Endothelial cell of umbilical vein (primary cell): ENCODE data around the gene RFPL1. TPM values are rescaled to one million over a fixed set of nuclear protein-coding genes. Genes with fewer than 3 reads are reported as not detected.

ENCODE experiments used
- BruUV-seq: library from RNA; stranded (reverse); fragments of 400-500 nt; replicated peaks from 2 replicates; lab custom pipeline; 2021; lab: Mats Ljungman, UMichigan
- CTCF ChIA-PET: fragments of 300-600, 350-600 bp; sonication (Branson Sonifier 250); formaldehyde crosslinking; loops from one replicate; lab custom pipeline; 2021; ENCODE audit warnings: antibody characterized with exemption, inconsistent platforms; lab: Charles Lee
- POLR2A ChIA-PET: fragments of 300-600, 350-600 bp; sonication (Branson Sonifier 250); formaldehyde crosslinking; loops from one replicate; lab custom pipeline; 2021; ENCODE audit warnings: antibody characterized with exemption, inconsistent platforms; lab: Charles Lee
- DNase-seq: peaks from one replicate; pipeline ENCODE4 v3.0.0-alpha.2; 2011; ENCODE audit warnings: low read depth, low spot score
- FAIRE-seq: peaks from 2 replicates; lab custom pipeline; 2011; peaks lifted over from hg19 to GRCh38; lab: Jason Lieb, UNC
- H2AFZ ChIP-seq: 2 replicates; pipeline ENCODE4 v1.6.0; 2012; ENCODE audit warnings: low read depth, low read length, control low read depth, inconsistent platforms
- H3K27ac ChIP-seq: 2 replicates; pipeline ENCODE4 v1.5.1; 2011; ENCODE audit warnings: low read depth, mild to moderate bottlenecking, control low read depth, low read length, moderate library complexity; ENCODE audit not compliant: insufficient read depth
- H3K27me3 ChIP-seq, 2 experiments: 2 replicates each; pipeline versions ENCODE4 v1.6.0 to v1.6.1; 2011; ENCODE audit warnings: low read length in 2 of 2, mixed read lengths in 1 of 2; ENCODE audit not compliant: control insufficient read depth in 2 of 2, insufficient read depth in 2 of 2
- H3K36me3 ChIP-seq, 2 experiments: 2 replicates in 1 of 2; 3 replicates in 1 of 2; pipeline ENCODE4 v1.5.1; 2011; ENCODE audit warnings: low read length in 2 of 2, mild to moderate bottlenecking in 1 of 2, moderate library complexity in 1 of 2; ENCODE audit not compliant: control insufficient read depth in 2 of 2, insufficient read depth in 2 of 2; ENCODE audit errors: extremely low read depth in 1 of 2
- H3K4me1 ChIP-seq: 3 replicates; pipeline ENCODE4 v1.5.1; 2011; ENCODE audit warnings: mild to moderate bottlenecking, low read length; ENCODE audit not compliant: control insufficient read depth, insufficient read depth; ENCODE audit errors: extremely low read depth
- H3K4me2 ChIP-seq: 2 replicates; pipeline ENCODE4 v1.6.1; 2011; ENCODE audit warnings: low read length, control low read depth, mixed read lengths; ENCODE audit not compliant: insufficient read depth
- H3K4me3 ChIP-seq, 3 experiments: fragments of 200-600 bp in 1 of 3; sonication (generic), shearing (Covaris generic) in 1 of 3; replicated peaks in 1 of 3; 2 replicates each; pipeline ENCODE4 v1.5.1; 2011 to 2016; ENCODE audit warnings: control low read depth in 3 of 3, low read length in 3 of 3, mild to moderate bottlenecking in 2 of 3, inconsistent platforms in 1 of 3, low read depth in 1 of 3, moderate library complexity in 1 of 3; ENCODE audit not compliant: insufficient read depth in 1 of 3
- H3K79me2 ChIP-seq: 2 replicates; pipeline ENCODE4 v1.6.0; 2012; ENCODE audit warnings: low read length, inconsistent platforms; ENCODE audit not compliant: control insufficient read depth, insufficient read depth
- H3K9ac ChIP-seq: replicated peaks from 2 replicates; pipeline ENCODE3; 2011; ENCODE audit warnings: low read length, control low read depth; ENCODE audit not compliant: insufficient read depth; ENCODE audit errors: extremely low read depth
- H3K9me1 ChIP-seq: replicated peaks from 3 replicates; pipeline ENCODE4 v1.6.0; 2011; ENCODE audit warnings: mild to moderate bottlenecking, low read length; ENCODE audit not compliant: control insufficient read depth, insufficient read depth; ENCODE audit errors: extremely low read depth
- H3K9me3 ChIP-seq: replicated peaks from 2 replicates; pipeline ENCODE4 v1.5.1; 2012; ENCODE audit warnings: low read length, inconsistent platforms; ENCODE audit not compliant: control insufficient read depth, insufficient read depth
- H4K20me1 ChIP-seq: replicated peaks from 2 replicates; pipeline ENCODE3; 2011; ENCODE audit warnings: mild to moderate bottlenecking, low read length; ENCODE audit not compliant: control insufficient read depth, insufficient read depth; ENCODE audit errors: extremely low read depth
- CTCF ChIP-seq, 2 donors: IDR thresholded peaks; 1 replicate in 1 of 2; 2 replicates in 1 of 2; pipeline ENCODE4 v1.5.1; 2011; ENCODE audit warnings: low read length in 2 of 2, mild to moderate bottlenecking in 2 of 2, moderate library complexity in 2 of 2, control low read depth in 1 of 2, inconsistent platforms in 1 of 2, low read depth in 1 of 2; ENCODE audit not compliant: insufficient read depth in 1 of 2; ENCODE audit errors: extremely low read depth in 1 of 2
- EZH2 ChIP-seq: IDR thresholded peaks from 2 replicates; pipeline ENCODE4 v1.6.1; 2012; ENCODE audit warnings: borderline replicate concordance, low read depth, mild to moderate bottlenecking, moderate library complexity, low read length, inconsistent platforms; ENCODE audit not compliant: severe bottlenecking
- FOS ChIP-seq: IDR thresholded peaks from 2 replicates; pipeline ENCODE4 v1.6.1; 2011; ENCODE audit warnings: mild to moderate bottlenecking, low read length, moderate library complexity, borderline replicate concordance; ENCODE audit not compliant: insufficient read depth
- GATA2 ChIP-seq: IDR thresholded peaks from 2 replicates; pipeline ENCODE4 v1.7.0; 2011; ENCODE audit warnings: low read depth, mild to moderate bottlenecking, moderate library complexity, mixed read lengths, low read length; ENCODE audit not compliant: insufficient read length, insufficient read depth
- JUN ChIP-seq: IDR thresholded peaks from 2 replicates; pipeline ENCODE4 v1.6.1; 2011; ENCODE audit warnings: borderline replicate concordance, low read depth; ENCODE audit not compliant: insufficient read length, insufficient read depth
- MAX ChIP-seq: IDR thresholded peaks from 2 replicates; pipeline ENCODE4 v1.6.1; 2011; ENCODE audit not compliant: insufficient read depth, insufficient read length
- MYC ChIP-seq: IDR thresholded peaks from one replicate; pipeline ENCODE4 v1.6.1; 2011; ENCODE audit warnings: mild to moderate bottlenecking, low read depth, low read length
- POLR2A ChIP-seq: IDR thresholded peaks from 2 replicates; pipeline ENCODE4 v1.6.1; 2012; ENCODE audit warnings: low read depth, mild to moderate bottlenecking, control low read depth, low read length
- POLR2AphosphoS5 ChIP-seq: IDR thresholded peaks from 2 replicates; pipeline ENCODE4 v1.6.1; 2012; ENCODE audit warnings: low read depth, mild to moderate bottlenecking, control low read depth, low read length, moderate library complexity; ENCODE audit not compliant: insufficient read depth
- dilution Hi-C: fragments of 300-500 bp; cut with MboI; formaldehyde crosslinking; loops from one replicate; pipeline ENCODE4 v1.15.0; 2019; ENCODE audit warnings: low sequenced_read_pairs; ENCODE audit not compliant: extremely low pct_ligation_motif_present
- intact Hi-C: fragments of 100-400 bp; cut with micrococcal nuclease; formaldehyde crosslinking; loops from one replicate; pipeline ENCODE4 v1.10.0; 2022
- polyA plus RNA-seq, 4 experiments: library from polyadenylated mRNA; depleted of rRNA in 3 of 4; stranded (reverse) in 3 of 4; unstranded in 1 of 4; fragments of >200 nt; gene quantifications; 2 replicates each; pipeline versions ENCODE4 v1.2.1 to v1.2.3, GENCODE V29; 2011 to 2012; ENCODE audit warnings: missing spikeins in 1 of 4
- total RNA-seq: library from RNA; stranded (reverse); gene quantifications from 2 replicates; pipeline ENCODE4 v1.2.3, GENCODE V29; 2021

The RFPL1 gene
- total and polyA plus RNA-seq, 2 donors (not counting 3 experiments of a cell fraction or from before 2014, with no cell fraction given): not detected

- Histone ChIP-seq H3K4me2 (no peak overlapping the region), H3K4me3 (no peak overlapping the region), H3K27me3 (no peaks in the 10 kb centered on the region), H3K9me3 (no peaks in the 10 kb centered on the region), H3K36me3 (no peaks in the 10 kb centered on the region), H3K9me1 (no peaks in the 10 kb centered on the region), H3K4me1 (no peaks in the 10 kb centered on the region), H3K79me2 (no peaks in the 10 kb centered on the region), H2AFZ (no peak overlapping the region), H3K9ac (no peak overlapping the region), H4K20me1 (no peaks in the 10 kb centered on the region), H3K27ac (no peak overlapping the region)
- BruUV-seq: no TSS peak
- ChIA-PET POLR2A (no interaction called here), CTCF (no interaction called here)
- TF ChIP-seq POLR2A (no peak), POLR2AphosphoS5 (no peak), JUN (no peak), GATA2 (no peak), FOS (no peak), EZH2 (no peak), CTCF (IDR thresholded peaks at IDR 0.05; ENCODE audit: extremely low read depth in 1 of 2, insufficient read depth in 1 of 2, low read depth in 1 of 2, low read length in 2 of 2) (no peak), MAX (no peak), MYC (no peak)
- intact Hi-C loops: no loop called here
- DNase-seq: no peak
- dilution Hi-C loops: no loop called here
- FAIRE-seq: no peak
Measured at GRCh38 chr22:29449296-29449875, 11.0 kb downstream of the RFPL1 start.
